IMR-90 (cell line): Measurements from ENCODE around the gene PLA2G4F. TPM values are rescaled to one million over a fixed set of nuclear protein-coding genes. Genes with fewer than 3 reads are reported as not detected.

ENCODE experiments used
- ATAC-seq: fragments of 200-7000 bp; cut with Tn5 transposase; 2 replicates; pipeline ENCODE4 v1.9.1; 2020; ENCODE audit warnings: low read depth, mild to moderate bottlenecking, moderate library complexity
- BruUV-seq: library from RNA; stranded (reverse); fragments of 400-500 nt; replicated peaks from 2 replicates; lab custom pipeline; 2021; lab: Mats Ljungman, UMichigan
- CTCF ChIA-PET: fragments of 300-600 bp; formaldehyde crosslinking; extraction: SDS; loops from one replicate; lab custom pipeline; 2021; ENCODE audit warnings: antibody characterized with exemption; lab: Yijun Ruan, JAX
- POLR2A ChIA-PET: fragments of 300-600 bp; sonication (Branson Sonifier 250); formaldehyde crosslinking; loops from one replicate; lab custom pipeline; 2022; ENCODE audit warnings: antibody characterized with exemption; ENCODE audit not compliant: unreplicated experiment; lab: Charles Lee
- DNase-seq: peaks from one replicate; pipeline ENCODE4 v3.0.0; 2013
- H2AFZ ChIP-seq: replicated peaks from 2 replicates; pipeline ENCODE3; 2013; ENCODE audit warnings: low read length, mild to moderate bottlenecking; ENCODE audit not compliant: poor library complexity
- H2AK5ac ChIP-seq: 2 replicates; pipeline ENCODE4 v1.6.1; 2013; ENCODE audit warnings: low read depth, low read length, inconsistent platforms
- H2AK9ac ChIP-seq: replicated peaks from 2 replicates; pipeline ENCODE3; 2013; ENCODE audit warnings: mild to moderate bottlenecking, low read depth, low read length, moderate library complexity; ENCODE audit not compliant: poor library complexity
- H2BK120ac ChIP-seq: 2 replicates; pipeline ENCODE4 v1.6.1; 2013; ENCODE audit warnings: low read depth, low read length, inconsistent platforms
- H2BK15ac ChIP-seq: 3 replicates; pipeline ENCODE4 v1.6.1; 2013; ENCODE audit warnings: low read depth, low read length, inconsistent platforms
- H2BK20ac ChIP-seq: 2 replicates; pipeline ENCODE4 v1.6.1; 2013; ENCODE audit warnings: low read depth, mild to moderate bottlenecking, inconsistent platforms, low read length, moderate library complexity
- H2BK5ac ChIP-seq: 2 replicates; pipeline ENCODE4 v1.6.1; 2013; ENCODE audit warnings: mild to moderate bottlenecking, low read depth, low read length, inconsistent platforms; ENCODE audit not compliant: poor library complexity, severe bottlenecking
- H3K14ac ChIP-seq: replicated peaks from 2 replicates; pipeline ENCODE4 v1.6.1; 2013; ENCODE audit warnings: low read depth, low read length, inconsistent platforms
- H3K18ac ChIP-seq: 2 replicates; pipeline ENCODE4 v1.6.1; 2013; ENCODE audit warnings: low read depth, low read length, control low read depth
- H3K23ac ChIP-seq: 2 replicates; pipeline ENCODE4 v1.6.1; 2013; ENCODE audit warnings: low read depth, low read length, inconsistent platforms
- H3K27ac ChIP-seq: 2 replicates; pipeline ENCODE4 v1.5.1; 2013; ENCODE audit warnings: mild to moderate bottlenecking, control low read depth, low read length; ENCODE audit not compliant: insufficient read depth
- H3K27me3 ChIP-seq: 2 replicates; pipeline ENCODE4 v1.6.1; 2013; ENCODE audit warnings: low read length; ENCODE audit not compliant: control insufficient read depth, insufficient read depth
- H3K36me3 ChIP-seq: 2 replicates; pipeline ENCODE4 v1.6.1; 2013; ENCODE audit warnings: low read length, mixed read lengths; ENCODE audit not compliant: control insufficient read depth, insufficient read depth
- H3K4ac ChIP-seq: 2 replicates; pipeline ENCODE4 v1.6.1; 2013; ENCODE audit warnings: low read depth, low read length, inconsistent platforms
- H3K4me1 ChIP-seq: 2 replicates; pipeline ENCODE4 v1.6.1; 2013; ENCODE audit warnings: low read length, mixed read lengths; ENCODE audit not compliant: control insufficient read depth, insufficient read depth
- H3K4me2 ChIP-seq: 2 replicates; pipeline ENCODE4 v1.6.1; 2013; ENCODE audit warnings: low read depth, mild to moderate bottlenecking, control low read depth, low read length, moderate library complexity
- H3K4me3 ChIP-seq: 2 replicates; pipeline ENCODE4 v1.5.1; 2013; ENCODE audit warnings: low read depth, mild to moderate bottlenecking, control low read depth, low read length, moderate library complexity; ENCODE audit not compliant: insufficient read depth
- H3K56ac ChIP-seq: 2 replicates; pipeline ENCODE4 v1.6.1; 2013; ENCODE audit warnings: low read length, inconsistent platforms; ENCODE audit not compliant: insufficient read depth; ENCODE audit errors: extremely low read depth
- H3K79me1 ChIP-seq, 2 experiments: 2 replicates each; pipeline ENCODE4 v1.6.1; 2013; ENCODE audit warnings: low read length in 2 of 2, inconsistent platforms in 1 of 2, low read depth in 1 of 2
- H3K9ac ChIP-seq: 2 replicates; pipeline ENCODE4 v1.6.1; 2013; ENCODE audit warnings: low read depth, low read length, control low read depth
- H3K9me1 ChIP-seq: 2 replicates; pipeline ENCODE4 v1.6.1; 2013; ENCODE audit warnings: low read length, inconsistent platforms; ENCODE audit not compliant: insufficient read depth
- H3K9me3 ChIP-seq: 2 replicates; pipeline ENCODE4 v1.6.1; 2013; ENCODE audit warnings: low read length; ENCODE audit not compliant: control insufficient read depth, insufficient read depth
- H4K20me1 ChIP-seq: 2 replicates; pipeline ENCODE4 v1.6.1; 2013; ENCODE audit warnings: low read length, inconsistent platforms; ENCODE audit not compliant: insufficient read depth
- H4K5ac ChIP-seq: 2 replicates; pipeline ENCODE4 v1.6.1; 2013; ENCODE audit warnings: mild to moderate bottlenecking, low read depth, low read length, control low read depth
- H4K8ac ChIP-seq, 2 experiments: 2 replicates each; pipeline ENCODE4 v1.6.1; 2013; ENCODE audit warnings: low read depth in 2 of 2, low read length in 2 of 2, control low read depth in 1 of 2, inconsistent platforms in 1 of 2
- H4K91ac ChIP-seq: 2 replicates; pipeline ENCODE4 v1.6.1; 2013; ENCODE audit warnings: low read depth, low read length, inconsistent platforms; ENCODE audit not compliant: insufficient read depth
- CEBPB ChIP-seq: IDR thresholded peaks from 2 replicates; pipeline ENCODE4 v1.6.1; 2012; ENCODE audit warnings: low read depth, low read length, improper control_type of control experiment
- CHD1 ChIP-seq: IDR thresholded peaks from 2 replicates; pipeline ENCODE4 v1.6.1; 2012; ENCODE audit warnings: low read depth, low read length, improper control_type of control experiment
- CTCF ChIP-seq: conservative IDR thresholded peaks from 2 replicates; pipeline ENCODE4 v1.5.1; 2012; ENCODE audit warnings: mild to moderate bottlenecking, low read depth, low read length, improper control_type of control experiment
- MAFK ChIP-seq: IDR thresholded peaks from 2 replicates; pipeline ENCODE4 v1.6.1; 2012; ENCODE audit warnings: low read depth, low read length, improper control_type of control experiment
- MAZ ChIP-seq: IDR thresholded peaks from 2 replicates; pipeline ENCODE4 v1.6.1; 2012; ENCODE audit warnings: low read depth, mild to moderate bottlenecking, low read length, improper control_type of control experiment, moderate library complexity, borderline replicate concordance
- MXI1 ChIP-seq: IDR thresholded peaks from 2 replicates; pipeline ENCODE4 v1.6.1; 2012; ENCODE audit warnings: low read depth, mild to moderate bottlenecking, low read length, moderate library complexity, borderline replicate concordance
- NFE2L2 ChIP-seq: fragments of 150-350 bp; IDR thresholded peaks from 2 replicates; pipeline ENCODE4 v1.6.1; 2016; ENCODE audit warnings: low read depth, mild to moderate bottlenecking, low read length
- POLR2A ChIP-seq: IDR thresholded peaks from 2 replicates; pipeline ENCODE4 v1.6.1; 2012; ENCODE audit warnings: mild to moderate bottlenecking, low read depth, low read length
- RAD21 ChIP-seq: IDR thresholded peaks from 2 replicates; pipeline ENCODE4 v1.6.1; 2012; ENCODE audit warnings: low read length, improper control_type of control experiment
- RCOR1 ChIP-seq: IDR thresholded peaks from 2 replicates; pipeline ENCODE4 v1.6.1; 2012; ENCODE audit warnings: mild to moderate bottlenecking, low read length, improper control_type of control experiment; ENCODE audit not compliant: insufficient replicate concordance
- SMC3 ChIP-seq: fragments of 150-350 bp; IDR thresholded peaks from 2 replicates; pipeline ENCODE4 v1.6.1; 2016; ENCODE audit warnings: low read depth, mild to moderate bottlenecking, antibody characterized with exemption, low read length, moderate library complexity
- USF2 ChIP-seq: fragments of 150-350 bp; IDR thresholded peaks from 2 replicates; pipeline ENCODE4 v1.6.1; 2017; ENCODE audit warnings: mild to moderate bottlenecking, antibody characterized with exemption, low read length, low read depth
- WGBS, 2 experiments: methylation state at CpG; one replicate each; pipeline versions ENCODE4 v1.1.5 to v1.1.7; 2013; ENCODE audit warnings: missing lambda C conversion rate in 2 of 2; ENCODE audit not compliant: insufficient read length in 1 of 2; ENCODE audit errors: extremely low coverage in 2 of 2; 5-methylcytosine and 5-hydroxymethylcytosine counted together
- dilution Hi-C: fragments of 300-500 bp; cut with HindIII; formaldehyde crosslinking; loops from one replicate; pipeline ENCODE4 v1.14.3; 2018; ENCODE audit warnings: low sequenced_read_pairs; ENCODE audit not compliant: unreplicated experiment
- in situ Hi-C: fragments of 300-500 bp; cut with MboI; formaldehyde crosslinking; loops from 3 replicates; pipeline ENCODE4 v1.14.3; 2019; ENCODE audit warnings: low sequenced_read_pairs, inconsistent platforms, mixed read lengths
- intact Hi-C: fragments of 100-400 bp; cut with micrococcal nuclease; formaldehyde crosslinking; loops from 2 replicates; pipeline ENCODE4 v1.10.0; 2022
- polyA plus RNA-seq, 3 experiments: library from polyadenylated mRNA; depleted of rRNA; stranded (reverse); fragments of >200 nt; gene quantifications; 2 replicates each; pipeline ENCODE4 v1.2.3, GENCODE V29; 2012; ENCODE audit warnings: low replicate concordance in 1 of 3
- total RNA-seq: library from RNA; depleted of rRNA; stranded (reverse); fragments of >200 nt; gene quantifications from 2 replicates; pipeline ENCODE4 v1.2.3, GENCODE V29; 2012
- TF ChIP-seq, protein P1 (sequence below): fragments of 150-350 bp; IDR thresholded peaks from 2 replicates; pipeline ENCODE4 v1.6.1; 2016; ENCODE audit warnings: low read depth, mild to moderate bottlenecking, low read length, moderate library complexity, borderline replicate concordance

PLA2G4F gene
- total and polyA plus RNA-seq, 2 of the 4 experiments (the other 2 are of a cell fraction), result not detected

DNA sequence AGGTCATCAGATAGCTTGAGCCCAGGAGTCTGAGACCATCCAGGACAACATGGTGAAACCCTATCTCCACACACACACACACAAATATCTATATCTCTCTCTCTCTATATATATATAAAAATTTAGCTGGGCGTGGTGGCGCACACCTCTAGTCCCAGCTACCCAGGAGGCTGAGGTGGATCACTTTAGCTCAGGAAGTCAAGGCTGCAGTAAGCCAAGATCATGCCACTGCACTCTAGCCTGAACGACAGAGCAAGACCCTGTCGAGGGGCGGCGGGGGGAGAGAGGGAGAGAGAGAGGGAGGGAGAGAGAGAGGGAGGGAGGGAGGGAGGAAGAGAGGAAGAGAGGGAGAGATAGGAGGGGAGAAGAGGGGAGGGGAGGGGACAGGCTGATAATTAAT is 28.0 kb downstream of the PLA2G4F start:
- no peak overlapping the region for H3K9ac ChIP-seq
- H3K27me3 ChIP-seq, result peaks cover 46% of the 10 kb centered on the region
- no peak overlapping the region for H3K4ac ChIP-seq
- no peaks in the 10 kb centered on the region for H3K79me1 ChIP-seq
- no peaks in the 10 kb centered on the region for H3K36me3 ChIP-seq
- H3K18ac ChIP-seq, result no peak overlapping the region
- H3K23ac ChIP-seq, result no peak overlapping the region
- ATAC-seq (no peak), DNase-seq (no peak)
- no peaks in the 10 kb centered on the region for H3K4me1 ChIP-seq
- H2BK5ac ChIP-seq, result no peak overlapping the region
- H3K56ac ChIP-seq, result no peak overlapping the region
- no peaks in the 10 kb centered on the region for H3K9me3 ChIP-seq
- intact Hi-C loops (no loop called here), dilution Hi-C loops (no loop called here), in situ Hi-C loops (no loop called here)
- H4K20me1 ChIP-seq, result no peaks in the 10 kb centered on the region
- no peak overlapping the region for H2BK120ac ChIP-seq
- H2BK20ac ChIP-seq, result no peak overlapping the region
- no peak overlapping the region for H2AFZ ChIP-seq
- H4K91ac ChIP-seq, result no peak overlapping the region
- H3K4me2 ChIP-seq, result no peak overlapping the region
- no peak overlapping the region for H3K14ac ChIP-seq
- H2BK15ac ChIP-seq, result no peak overlapping the region
- no peak overlapping the region for H4K5ac ChIP-seq
- no peak overlapping the region for H2AK5ac ChIP-seq
- BruUV-seq, result no TSS peak
- no peak overlapping the region for H3K27ac ChIP-seq
- no peak overlapping the region for H3K4me3 ChIP-seq
- no CpG with 5 or more reads among the region's 6 CpGs for WGBS, 2 experiments
- ChIA-PET POLR2A (no interaction called here), CTCF (no interaction called here)
- H3K9me1 ChIP-seq, result no peaks in the 10 kb centered on the region
- no peak for TF ChIP-seq NFE2L2
- TF ChIP-seq, protein P1, sequence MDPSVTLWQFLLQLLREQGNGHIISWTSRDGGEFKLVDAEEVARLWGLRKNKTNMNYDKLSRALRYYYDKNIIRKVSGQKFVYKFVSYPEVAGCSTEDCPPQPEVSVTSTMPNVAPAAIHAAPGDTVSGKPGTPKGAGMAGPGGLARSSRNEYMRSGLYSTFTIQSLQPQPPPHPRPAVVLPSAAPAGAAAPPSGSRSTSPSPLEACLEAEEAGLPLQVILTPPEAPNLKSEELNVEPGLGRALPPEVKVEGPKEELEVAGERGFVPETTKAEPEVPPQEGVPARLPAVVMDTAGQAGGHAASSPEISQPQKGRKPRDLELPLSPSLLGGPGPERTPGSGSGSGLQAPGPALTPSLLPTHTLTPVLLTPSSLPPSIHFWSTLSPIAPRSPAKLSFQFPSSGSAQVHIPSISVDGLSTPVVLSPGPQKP, result no peak
- no peak for TF ChIP-seq SMC3
- TF ChIP-seq CHD1, result no peak
- no peak for TF ChIP-seq RAD21
- no peak for TF ChIP-seq USF2
- no peak for TF ChIP-seq POLR2A
- no peak for TF ChIP-seq CTCF
- no peak for TF ChIP-seq CEBPB
- TF ChIP-seq MAZ, result no peak
- no peak for TF ChIP-seq RCOR1
- TF ChIP-seq MXI1, result no peak
- no peak for TF ChIP-seq MAFK
- no peak overlapping the region for H2AK9ac ChIP-seq
- no peak overlapping the region for H4K8ac ChIP-seq
